GM21423 (cell line): ENCODE results near the gene MED25.

ENCODE experiments used
- ATAC-seq: cut with Tn5 transposase; IDR thresholded peaks from one replicate; pipeline ENCODE4 v1.9.1; 2021; ENCODE audit warnings: mild to moderate bottlenecking, moderate library complexity; ENCODE audit not compliant: unreplicated experiment

MED25 gene

DNA sequence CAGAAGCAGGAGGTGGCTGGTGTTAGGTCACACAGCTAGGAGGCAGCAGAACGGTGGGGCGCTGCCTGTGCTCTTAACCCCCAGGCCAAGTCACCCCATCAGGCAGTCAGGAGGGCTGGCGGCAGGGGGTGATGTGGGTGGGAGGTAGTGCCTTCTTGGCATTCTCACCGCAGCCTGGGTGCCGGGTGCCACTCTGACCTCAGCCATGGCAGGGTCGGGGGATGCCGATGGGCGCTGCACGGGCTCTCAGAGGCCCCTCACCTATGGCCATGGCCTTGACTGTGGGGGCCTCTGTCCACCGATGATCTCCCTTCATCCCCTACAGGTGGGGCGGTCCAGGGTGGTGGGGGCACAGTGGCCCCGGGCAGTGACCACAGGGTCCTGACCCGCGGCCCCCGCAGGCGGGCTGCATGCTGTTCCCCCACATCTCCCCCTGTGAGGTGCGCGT is 38.5 kb downstream of the MED25 start:
- no peak for ATAC-seq

GRCh38 chr19:49857061-49857837 is 39.2 kb downstream of the MED25 start:
- ATAC-seq: no peak

GRCh38 chr19:49857838-49858087 is 39.7 kb downstream of the MED25 start:
- no peak for ATAC-seq

DNA sequence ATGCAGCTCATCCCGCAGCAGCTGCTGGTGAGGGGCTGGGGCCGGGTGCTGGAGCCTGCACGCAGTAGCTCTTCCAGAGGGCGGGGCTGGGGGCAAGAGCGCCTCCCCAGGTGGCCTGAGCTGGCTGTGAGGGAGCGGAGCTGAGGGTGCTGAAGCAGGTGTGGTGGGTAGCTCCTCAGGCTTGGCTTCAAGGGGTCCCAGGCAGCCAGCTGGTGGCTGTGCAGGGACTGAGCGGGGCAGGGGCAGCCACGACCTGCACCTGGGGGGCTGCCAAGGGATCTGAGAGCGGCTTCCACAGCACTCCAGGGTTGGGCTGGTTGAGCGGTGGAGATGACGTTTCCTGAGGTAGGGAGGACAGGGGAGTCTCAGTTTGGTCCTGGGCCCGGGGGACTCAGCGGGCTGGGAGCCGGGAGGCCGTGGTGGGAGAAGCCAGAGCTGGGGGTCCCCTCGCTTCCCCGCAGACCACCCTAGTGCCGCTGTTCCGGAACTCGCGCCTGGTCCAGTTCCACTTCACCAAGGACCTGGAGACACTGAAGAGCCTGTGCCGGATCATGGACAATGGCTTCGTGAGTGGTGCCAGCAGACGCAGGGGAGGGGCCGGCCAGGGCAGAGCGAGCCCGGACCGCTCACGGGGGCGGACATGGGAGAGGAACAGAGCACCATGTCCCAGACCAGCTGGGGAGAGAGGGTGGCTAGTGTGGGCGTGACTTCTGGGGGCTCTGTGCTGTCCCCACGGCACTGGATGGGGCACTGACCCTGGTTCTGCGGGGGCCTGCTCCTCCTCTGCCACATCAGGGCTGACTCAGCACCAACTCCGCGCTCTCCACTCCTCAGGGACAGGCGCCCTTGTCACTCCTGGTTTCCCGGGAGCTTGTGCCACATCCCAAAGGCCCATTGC is 40.2 kb downstream of the MED25 start:
- ATAC-seq: no peak

GRCh38 chr19:49859682-49860335 is 41.7 kb downstream of the MED25 start:
- ATAC-seq: no peak

- ATAC-seq: no peak
Observed at GRCh38 chr19:49860336-49861102, 42.4 kb downstream of the MED25 start.

GRCh38 chr19:49861107-49861506 is 43.0 kb downstream of the MED25 start:
- no peak for ATAC-seq

DNA sequence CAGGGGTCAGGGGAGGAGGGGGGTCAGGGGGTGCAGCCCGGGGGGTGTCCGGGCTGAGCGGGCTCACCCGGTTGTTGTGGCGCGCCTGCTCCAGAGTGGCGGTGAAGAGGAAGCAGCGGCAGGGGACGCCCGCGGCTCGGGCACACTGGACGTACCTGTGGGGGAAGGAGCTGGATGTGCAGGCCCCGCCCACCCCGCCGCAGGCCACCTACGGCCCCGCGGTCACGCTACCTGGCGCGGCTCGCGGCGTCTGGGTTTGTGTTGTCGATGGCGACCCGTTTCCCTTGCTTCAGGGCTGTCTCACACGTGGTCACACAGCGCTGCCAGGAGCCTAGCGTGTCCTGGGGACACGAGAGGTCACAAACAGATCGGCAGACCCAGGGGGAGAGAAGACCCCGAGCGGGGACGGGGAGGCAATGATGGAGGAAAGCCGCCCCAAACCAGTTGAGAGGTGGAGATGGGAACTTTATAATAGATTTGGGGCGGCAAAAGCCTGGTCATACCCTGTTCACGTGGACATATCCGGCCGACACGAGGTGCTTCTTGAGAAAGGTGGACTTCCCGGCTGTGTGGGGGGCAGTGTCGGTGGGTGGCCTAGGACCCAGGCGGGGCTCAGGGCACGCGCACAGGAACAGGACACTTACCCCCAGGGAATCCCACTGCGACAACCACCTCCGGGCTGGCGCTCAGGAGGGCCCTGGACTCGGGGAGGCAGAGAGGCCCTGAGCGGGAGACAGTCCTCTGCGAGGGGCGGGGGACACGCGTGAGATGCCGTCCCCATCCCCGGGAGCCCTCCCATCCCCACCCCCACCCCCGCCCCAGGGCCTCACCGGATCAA is 43.7 kb downstream of the MED25 start:
- no peak for ATAC-seq

DNA sequence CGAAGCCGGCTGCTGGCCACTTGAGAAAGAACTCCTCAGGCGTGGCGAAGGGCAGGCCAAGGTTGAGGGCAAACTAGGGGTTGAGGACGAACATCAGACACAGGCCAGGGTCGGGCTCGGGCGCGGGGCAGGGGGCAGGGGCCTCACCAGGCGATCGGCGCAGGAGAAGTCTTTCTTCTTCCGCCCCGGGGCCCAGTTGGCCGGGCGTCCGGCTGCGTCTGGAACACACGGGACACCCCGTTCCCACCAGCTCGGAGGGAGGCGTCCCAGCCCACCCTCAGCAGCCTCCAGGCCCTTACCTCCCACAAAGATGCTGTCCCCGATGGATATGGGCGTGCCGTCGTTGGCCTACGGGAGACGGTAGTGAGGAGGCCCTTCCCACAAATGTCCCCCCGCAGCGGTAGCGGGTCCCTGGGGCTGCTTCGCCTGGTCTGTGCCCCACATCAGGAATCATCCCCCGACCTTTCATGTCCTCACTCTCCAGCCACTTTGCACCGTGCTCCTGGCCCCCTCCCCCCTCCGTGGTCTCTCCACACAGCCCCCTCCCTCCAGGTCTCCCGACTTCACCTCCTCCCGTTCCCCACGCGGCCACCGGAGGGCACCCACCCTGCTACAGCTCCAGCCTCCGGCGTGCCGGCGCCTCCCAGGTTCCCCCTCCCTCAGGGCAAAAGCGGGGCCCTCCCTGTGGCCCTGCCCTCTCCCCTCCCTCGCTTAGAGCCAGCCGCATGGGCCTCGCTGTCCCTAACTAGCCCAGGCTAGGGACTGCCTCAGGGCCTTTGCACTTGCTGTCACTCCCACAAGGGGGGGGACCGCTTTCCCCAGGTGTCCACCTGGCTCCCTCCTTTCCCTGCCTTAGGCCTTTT is 44.5 kb downstream of the MED25 start:
- ATAC-seq: no peak

DNA sequence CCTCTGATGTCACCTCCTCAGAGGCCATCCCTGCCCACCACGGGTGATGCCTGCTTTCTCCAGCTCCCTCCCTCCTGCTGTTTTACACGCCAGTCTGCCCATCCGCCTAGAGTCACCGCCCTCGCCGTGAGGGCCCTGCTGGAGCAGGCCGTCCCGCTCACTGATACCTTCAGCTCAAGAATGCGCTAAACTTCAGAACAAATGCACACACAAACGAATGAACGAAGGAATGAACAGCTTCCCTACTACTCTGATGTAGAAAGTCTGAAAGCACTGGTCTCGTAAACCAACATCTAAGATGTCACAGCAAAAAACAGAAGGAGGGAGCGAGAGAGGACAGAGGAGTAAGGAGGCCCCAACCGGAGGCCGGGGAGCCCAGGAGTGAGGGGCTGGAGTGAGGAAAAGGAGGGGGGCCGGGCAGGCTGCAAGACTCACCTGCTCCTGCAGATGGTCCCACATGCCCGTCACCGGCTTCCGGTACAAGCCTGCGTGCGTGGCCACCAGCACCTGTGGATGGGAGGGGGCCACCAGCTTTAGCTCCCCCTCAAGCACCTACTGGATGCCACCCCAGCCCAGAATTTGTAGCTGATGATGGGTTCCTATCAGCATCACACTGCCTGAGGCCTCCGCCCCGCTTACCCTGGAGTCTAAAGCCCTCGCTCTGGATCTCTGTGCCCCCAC is 45.3 kb downstream of the MED25 start:
- no peak for ATAC-seq

GRCh38 chr19:49863935-49864320 is 45.8 kb downstream of the MED25 start:
- ATAC-seq: no peak

DNA sequence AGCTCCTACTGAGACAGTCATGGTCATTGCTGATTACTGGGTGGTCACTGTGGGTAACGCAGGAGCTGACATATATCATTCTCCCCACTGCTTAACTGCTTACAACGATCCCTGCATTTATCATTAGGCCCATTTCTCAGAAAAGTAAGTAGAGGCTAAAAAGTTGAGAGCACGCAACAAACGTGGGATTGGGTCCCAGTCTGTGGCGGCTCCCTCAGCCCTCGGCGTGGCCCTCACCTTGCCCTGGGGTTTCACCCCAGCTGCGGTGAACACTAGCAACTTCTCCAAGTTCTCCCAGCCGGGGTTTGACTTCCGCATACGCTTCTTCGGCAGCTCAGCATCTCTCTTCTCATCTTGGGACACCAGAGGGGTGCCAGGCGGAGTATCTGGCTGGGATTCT is 46.8 kb downstream of the MED25 start:
- ATAC-seq: no peak

DNA sequence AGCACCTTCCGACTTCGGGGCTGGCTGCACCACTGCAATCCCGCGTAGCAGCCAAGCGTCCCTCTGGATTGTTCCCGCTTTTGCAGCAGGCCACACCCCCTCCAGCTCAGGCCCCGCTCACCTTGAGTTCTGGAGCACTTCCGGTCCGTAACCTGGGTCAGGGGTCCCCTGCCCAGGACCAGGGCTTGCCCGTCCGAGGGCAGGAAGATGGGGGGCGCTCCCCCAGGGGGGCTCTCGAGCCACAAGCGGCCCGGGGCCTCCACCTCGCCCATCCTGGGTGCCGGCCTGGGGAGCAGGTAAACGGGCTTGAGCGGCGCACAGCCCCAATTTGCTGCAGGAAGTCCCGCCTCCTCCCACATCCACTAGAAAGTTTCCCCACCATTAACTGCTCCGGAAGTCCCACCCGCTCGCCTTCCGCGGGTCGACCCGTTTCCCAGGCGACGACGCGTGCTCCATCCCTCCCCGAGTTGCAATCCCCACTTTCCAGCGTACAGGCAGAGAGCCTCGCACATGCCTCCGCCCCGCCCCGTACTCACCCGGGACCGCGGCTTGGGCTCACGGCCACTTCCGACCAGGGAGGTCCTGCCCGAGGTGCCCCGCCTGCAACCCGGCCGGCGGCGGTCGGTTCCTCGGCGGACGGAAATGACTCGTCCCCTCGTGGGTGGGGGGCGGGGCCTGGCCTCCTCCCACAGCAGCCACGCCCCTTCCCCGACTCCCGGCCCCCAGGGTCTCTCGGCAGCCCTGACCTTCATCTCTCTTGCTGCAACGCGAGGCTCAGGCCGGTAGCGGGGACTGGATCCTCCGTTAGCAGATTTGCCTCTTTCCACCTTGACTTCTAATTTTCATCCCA is 49.1 kb downstream of the MED25 start, which contains the start of gene PNKP:
TSS of gene PNKP (minus strand) at position 644 of the 850 bp plus-strand sequence. CDS start at position 272, 372 bp downstream.
- ATAC-seq: peak; percentile 33

GRCh38 chr19:49869009-49869483 is 51.0 kb downstream of the MED25 start:
- peak; percentile 2 for ATAC-seq

DNA sequence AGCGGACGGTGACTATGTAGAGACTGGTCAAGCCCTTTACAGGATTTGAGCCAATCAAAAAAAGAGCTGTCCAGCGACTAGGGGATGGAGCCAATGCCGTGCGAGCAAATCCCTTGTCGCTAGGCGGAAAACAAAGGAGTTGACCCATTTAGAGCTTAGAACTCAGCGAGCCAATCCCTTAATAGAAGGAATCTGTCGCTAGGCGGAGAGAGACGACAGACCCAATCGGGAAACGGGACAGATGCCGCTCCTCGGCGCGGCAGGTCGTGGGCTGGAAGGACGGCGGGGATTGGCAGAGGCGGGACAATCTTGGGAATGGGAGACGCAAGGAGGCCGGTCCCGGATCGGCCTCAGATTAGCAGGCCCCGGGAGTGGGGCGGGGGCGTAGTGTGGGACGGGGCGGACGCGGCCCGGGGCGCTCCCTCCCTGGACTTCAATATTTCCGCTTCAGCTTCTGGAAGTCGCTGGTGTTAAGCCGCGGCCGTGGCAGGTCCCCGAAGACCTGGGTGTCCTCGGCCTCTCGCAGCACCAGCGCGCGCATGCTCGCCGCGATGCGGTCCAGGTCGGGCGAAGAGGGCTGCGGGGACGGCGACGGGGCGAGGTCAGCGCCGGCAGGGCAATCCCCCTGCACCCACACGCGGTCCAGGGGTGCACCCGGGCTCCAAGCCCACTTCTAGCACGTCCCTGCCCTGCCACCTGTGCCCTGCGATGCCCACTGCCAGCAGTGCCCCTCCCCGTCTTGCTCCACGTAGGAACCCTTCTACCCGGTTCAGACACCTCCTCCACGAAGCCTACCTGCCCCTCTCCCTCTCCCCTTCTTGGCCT is 51.6 kb downstream of the MED25 start:
- ATAC-seq: peak; percentile 65

DNA sequence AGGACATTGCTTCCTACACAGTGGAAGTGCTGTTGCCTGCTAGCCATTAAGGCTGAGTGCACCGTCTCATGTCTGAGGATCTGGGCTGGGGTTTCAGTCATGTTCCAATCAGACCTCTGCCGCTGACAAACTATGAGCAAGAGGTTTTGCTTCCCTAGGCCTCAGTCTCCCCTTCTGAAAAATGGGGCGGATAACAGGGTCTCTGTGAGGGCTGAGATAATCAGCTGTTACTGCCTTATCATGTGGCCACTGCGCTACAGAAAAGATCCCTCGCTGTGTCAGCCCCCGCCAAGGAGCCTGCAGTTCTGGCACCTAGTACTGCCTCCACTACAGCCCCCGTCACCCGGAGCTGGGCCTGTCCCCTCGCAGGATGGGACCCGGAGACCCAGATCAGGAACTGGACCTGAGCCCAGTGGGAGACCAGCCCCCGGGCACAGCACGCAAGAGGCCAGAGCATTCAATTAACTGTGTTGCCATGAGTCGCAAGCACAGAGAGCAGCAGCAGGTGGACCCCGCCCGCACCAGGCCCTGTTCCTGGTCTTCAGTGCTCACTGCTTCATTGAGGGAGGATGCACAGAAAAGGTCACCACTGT is 52.3 kb downstream of the MED25 start:
- no peak for ATAC-seq
